LNCaP clone FGC (cell line): ENCODE data around the gene POLA1.

Source experiments
- DNase-seq: peaks from one replicate; pipeline ENCODE4 v3.0.0-alpha.2; 2011; ENCODE audit warnings: low read depth
- H3K4me3 ChIP-seq: 2 replicates; pipeline ENCODE4 v1.5.1; 2011; ENCODE audit warnings: mild to moderate bottlenecking, low read depth, low read length, control low read depth
- TF ChIP-seq, protein P1 (sequence below): IDR thresholded peaks from 2 replicates; pipeline ENCODE4 v1.5.1; 2012; ENCODE audit warnings: mild to moderate bottlenecking; ENCODE audit not compliant: control insufficient read depth, insufficient read depth; ENCODE audit errors: extremely low read depth

Gene POLA1

DNA sequence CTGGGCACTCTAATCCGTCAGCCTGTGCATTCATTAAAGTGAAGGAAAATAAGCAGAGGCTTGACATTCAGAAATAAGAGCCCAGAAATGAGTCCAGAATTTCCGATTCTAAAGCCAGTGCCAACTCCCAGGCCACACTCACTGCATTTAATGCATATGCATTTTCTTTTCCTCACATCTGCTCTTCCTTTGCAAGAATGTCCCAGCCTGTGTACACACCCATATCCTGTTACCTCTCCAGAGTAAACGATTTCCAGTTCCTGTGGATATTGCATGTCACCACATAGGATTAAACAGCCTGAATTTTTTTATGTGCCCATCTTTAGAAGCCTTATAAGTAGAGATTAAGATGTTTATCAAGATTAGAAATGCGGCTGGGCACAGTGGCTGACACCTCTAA lies 294.6 kb downstream of the POLA1 start:
- H3K4me3 ChIP-seq: no peak overlapping the region
- DNase-seq: peak; percentile 42
- TF ChIP-seq, protein P1, sequence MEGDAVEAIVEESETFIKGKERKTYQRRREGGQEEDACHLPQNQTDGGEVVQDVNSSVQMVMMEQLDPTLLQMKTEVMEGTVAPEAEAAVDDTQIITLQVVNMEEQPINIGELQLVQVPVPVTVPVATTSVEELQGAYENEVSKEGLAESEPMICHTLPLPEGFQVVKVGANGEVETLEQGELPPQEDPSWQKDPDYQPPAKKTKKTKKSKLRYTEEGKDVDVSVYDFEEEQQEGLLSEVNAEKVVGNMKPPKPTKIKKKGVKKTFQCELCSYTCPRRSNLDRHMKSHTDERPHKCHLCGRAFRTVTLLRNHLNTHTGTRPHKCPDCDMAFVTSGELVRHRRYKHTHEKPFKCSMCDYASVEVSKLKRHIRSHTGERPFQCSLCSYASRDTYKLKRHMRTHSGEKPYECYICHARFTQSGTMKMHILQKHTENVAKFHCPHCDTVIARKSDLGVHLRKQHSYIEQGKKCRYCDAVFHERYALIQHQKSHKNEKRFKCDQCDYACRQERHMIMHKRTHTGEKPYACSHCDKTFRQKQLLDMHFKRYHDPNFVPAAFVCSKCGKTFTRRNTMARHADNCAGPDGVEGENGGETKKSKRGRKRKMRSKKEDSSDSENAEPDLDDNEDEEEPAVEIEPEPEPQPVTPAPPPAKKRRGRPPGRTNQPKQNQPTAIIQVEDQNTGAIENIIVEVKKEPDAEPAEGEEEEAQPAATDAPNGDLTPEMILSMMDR: no peak

DNA sequence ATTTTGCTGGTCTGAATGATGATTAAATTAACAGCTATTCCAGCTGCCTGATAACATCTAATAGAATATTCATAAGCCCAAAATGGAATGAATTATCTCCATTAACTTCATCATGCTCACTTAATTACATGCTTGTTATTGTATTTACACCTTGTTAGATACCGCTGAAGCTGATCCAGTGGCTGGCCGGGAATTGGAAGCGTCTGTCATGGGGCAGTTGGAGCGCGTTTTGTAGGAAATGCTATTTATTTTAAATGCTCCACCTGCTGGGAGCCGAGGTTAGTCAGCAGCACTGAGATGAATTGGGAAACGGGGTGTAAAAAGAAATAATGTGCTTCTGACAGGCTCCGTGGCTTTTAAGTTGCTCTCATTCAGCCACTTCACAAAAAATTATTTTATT lies 296.8 kb downstream of the POLA1 start:
- DNase-seq: no peak
- no peak overlapping the region for H3K4me3 ChIP-seq
- TF ChIP-seq, protein P1: no peak

DNA sequence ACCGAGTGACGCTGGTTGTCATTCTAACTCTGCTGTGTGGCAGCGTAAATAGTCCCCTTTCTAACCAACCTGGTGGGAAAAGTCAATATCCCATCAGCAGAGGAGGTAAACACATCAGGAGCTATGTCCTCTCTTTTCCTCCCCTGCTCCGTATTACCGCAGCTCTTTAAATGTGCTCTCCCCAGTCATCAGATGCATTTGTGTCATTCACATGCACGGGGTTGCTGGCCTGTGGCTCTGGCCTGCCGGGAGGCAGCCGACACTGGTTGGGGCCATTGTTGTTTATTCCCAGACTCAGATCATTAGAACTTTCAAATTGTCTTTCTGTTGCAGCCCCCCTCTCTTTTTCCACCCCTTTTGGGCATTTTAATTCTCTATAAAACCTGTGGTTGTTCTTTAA lies 300.2 kb downstream of the POLA1 start:
- TF ChIP-seq, protein P1: no peak
- no peak for DNase-seq
- H3K4me3 ChIP-seq: no peak overlapping the region

DNA sequence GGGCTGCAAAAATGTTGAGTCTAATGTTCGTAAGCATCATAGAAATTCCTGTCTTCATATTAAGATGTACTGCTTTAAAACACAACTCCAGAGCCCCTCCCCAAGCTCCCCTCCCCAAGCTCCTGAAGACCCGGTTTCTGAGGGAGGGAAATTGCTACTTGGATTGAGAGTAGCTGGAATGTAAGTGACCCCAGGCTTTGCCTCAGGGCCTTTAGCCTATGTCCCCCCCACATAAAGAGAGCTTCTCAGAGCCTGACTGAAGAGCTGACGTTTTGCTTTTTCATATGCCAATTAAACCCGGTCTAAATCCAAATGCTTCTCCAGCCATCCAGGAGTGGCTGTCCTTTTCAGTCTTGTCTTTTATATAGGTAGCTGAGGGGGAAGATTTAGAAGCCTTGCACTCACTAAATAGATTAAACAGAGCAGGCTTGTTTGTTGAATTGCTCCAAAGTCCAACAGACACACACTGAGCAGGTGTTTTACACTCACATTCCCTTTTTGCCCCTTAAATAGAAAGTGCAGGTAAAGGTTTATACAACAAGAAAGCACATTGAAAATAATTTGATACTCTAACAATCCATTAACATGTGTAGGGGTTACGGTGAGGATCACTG lies 302.5 kb downstream of the POLA1 start:
- DNase-seq: no peak
- TF ChIP-seq, protein P1: no peak
- H3K4me3 ChIP-seq: no peak overlapping the region

DNA sequence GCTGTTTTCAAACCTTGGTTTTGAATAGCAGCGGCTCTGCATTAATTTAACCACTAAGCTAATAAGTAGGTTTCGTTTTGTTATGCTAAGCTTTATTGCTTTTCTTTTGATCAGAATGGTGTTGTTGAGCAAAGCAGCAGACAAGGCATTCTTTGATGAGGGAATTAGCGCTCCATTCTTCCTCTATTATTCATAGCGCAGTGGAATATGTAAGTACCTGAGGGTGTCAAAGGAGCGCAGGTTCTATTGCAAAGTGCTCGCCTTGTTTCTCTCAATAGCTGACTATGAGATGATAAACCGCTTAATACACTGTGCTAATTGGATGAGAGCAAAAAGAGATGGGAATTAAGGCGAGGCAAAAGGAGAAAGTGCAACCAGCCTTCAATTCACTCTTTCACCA lies 305.8 kb downstream of the POLA1 start:
- DNase-seq: no peak
- TF ChIP-seq, protein P1: no peak
- no peak overlapping the region for H3K4me3 ChIP-seq

- no peak overlapping the region for H3K4me3 ChIP-seq
- TF ChIP-seq, protein P1: no peak
- no peak for DNase-seq
Observed at GRCh38 chrX:25001808-25002660, 308.3 kb downstream of the POLA1 start.

GRCh38 chrX:25002661-25003020 lies 308.9 kb downstream of the POLA1 start:
- TF ChIP-seq, protein P1: no peak
- DNase-seq: no peak
- no peak overlapping the region for H3K4me3 ChIP-seq
